Gastrocnemius medialis (tissue), 4 donors: ENCODE results near the gene GAPDH. TPM values are rescaled to one million over a fixed set of nuclear protein-coding genes. Genes with fewer than 3 reads are reported as not detected.

Experiments used
- ATAC-seq, 2 donors: fragments of 150-250 bp; one replicate each; pipeline ENCODE4 v1.9.1; 2016
- DNase-seq, 2 donors: peaks; one replicate each; pipeline ENCODE4 v3.0.0-alpha.2; 2019
- H3K27ac ChIP-seq, 4 donors: fragments of 200-600 bp; sonication (generic); 1 replicate in 1 of 4; 2 replicates in 3 of 4; pipeline ENCODE4 v1.5.1; 2016 to 2018; ENCODE audit warnings: mild to moderate bottlenecking in 2 of 4, moderate library complexity in 1 of 4
- H3K27me3 ChIP-seq, 3 donors: fragments of 200-600 bp; sonication (generic) in 2 of 3; 1 replicate in 1 of 3; 2 replicates in 2 of 3; pipeline versions ENCODE4 v1.5.1 to v1.6.0; 2016 to 2019; ENCODE audit warnings: mild to moderate bottlenecking in 1 of 3, moderate library complexity in 1 of 3
- H3K36me3 ChIP-seq, 2 donors: fragments of 200-600 bp; sonication (generic) in 1 of 2; one replicate each; pipeline ENCODE4 v1.5.1; 2017 to 2018
- H3K4me1 ChIP-seq, 2 donors: fragments of 200-600 bp; sonication (generic) in 1 of 2; one replicate each; pipeline ENCODE4 v1.5.1; 2016 to 2017; ENCODE audit warnings: mild to moderate bottlenecking in 2 of 2
- H3K4me3 ChIP-seq, 4 donors: fragments of 200-600 bp; sonication (generic) in 3 of 4; 1 replicate in 1 of 4; 2 replicates in 3 of 4; pipeline ENCODE4 v1.5.1; 2016 to 2019; ENCODE audit warnings: mild to moderate bottlenecking in 2 of 4
- H3K9me3 ChIP-seq, 3 donors: fragments of 200-600 bp; sonication (generic) in 2 of 3; 1 replicate in 1 of 3; 2 replicates in 2 of 3; pipeline ENCODE4 v1.5.1; 2016 to 2019
- CTCF ChIP-seq, 5 experiments: fragments of 450-650 bp in 3 of 5; fragments of 200-600 bp in 2 of 5; sonication (generic) in 2 of 5; IDR thresholded peaks in 4 of 5; conservative IDR thresholded peaks in 1 of 5; 1 replicate in 4 of 5; 2 replicates in 1 of 5; pipeline ENCODE4 v1.5.1; 2016 to 2019; ENCODE audit warnings: antibody characterized with exemption in 5 of 5, mild to moderate bottlenecking in 3 of 5, moderate library complexity in 3 of 5
- POLR2A ChIP-seq, 2 donors: fragments of 450-650 bp; IDR thresholded peaks; one replicate each; pipeline ENCODE4 v1.6.1; 2017; ENCODE audit warnings: antibody characterized with exemption in 2 of 2, mild to moderate bottlenecking in 2 of 2, moderate library complexity in 2 of 2
- in situ Hi-C, 4 donors: fragments of 200-750 bp; cut with MboI; loops; one replicate each; pipeline versions ENCODE4 v1.15.0 to v1.8.0; 2017; ENCODE audit warnings: low sequenced_read_pairs in 4 of 4
- intact Hi-C: fragments of 100-400 bp; cut with DNase I; formaldehyde crosslinking; loops from one replicate; pipeline ENCODE4 v1.15.1; 2023; ENCODE audit warnings: low total_unique reads
- total RNA-seq, 4 donors: library from RNA; depleted of rRNA; stranded (reverse); fragments of >200 nt; gene quantifications; one replicate each; pipeline versions ENCODE4 v1.1.0 to v1.2.3, GENCODE V29; 2016

The GAPDH gene
- total RNA-seq, 4 donors from 2014 or later, result 11,241 to 15,891 (median 13,472) TPM

GRCh38 chr12:6567112-6567670, 32.9 kb downstream of the GAPDH start:
- Histone ChIP-seq H3K4me1 (peaks cover 14 to 15% of the 10 kb centered on the region in 2 donors), H3K36me3 (peaks cover 0 to 71% of the 10 kb centered on the region in 2 donors), H3K4me3 (peak overlapping the region; percentile 60 to 93 (median 83)), H3K27me3 (no peaks in the 10 kb centered on the region), H3K9me3 (no peaks in the 10 kb centered on the region), H3K27ac (peak overlapping the region in 3 of 4 donors; percentile 88 to 95 (median 91))
- in situ Hi-C loops, result no loop called here
- no peak for ATAC-seq
- DNase-seq, result no peak
- intact Hi-C loops, result no loop called here
- TF ChIP-seq POLR2A (IDR thresholded peaks at IDR 0.05) (no peak), CTCF (IDR thresholded peaks at IDR 0.05 in 4 of 5, conservative IDR thresholded peaks at IDR 0.05 in 1 of 5) (no peak)

- Histone ChIP-seq H3K4me1 (peaks cover 14 to 15% of the 10 kb centered on the region in 2 donors), H3K9me3 (no peaks in the 10 kb centered on the region), H3K36me3 (peaks cover 4 to 73% of the 10 kb centered on the region in 2 donors), H3K27me3 (no peaks in the 10 kb centered on the region), H3K27ac (peak overlapping the region in 3 of 4 donors; percentile 91 to 98 (median 95)), H3K4me3 (no peak overlapping the region)
- no peak for DNase-seq
- TF ChIP-seq CTCF (IDR thresholded peaks at IDR 0.05 in 4 of 5, conservative IDR thresholded peaks at IDR 0.05 in 1 of 5) (no peak), POLR2A (IDR thresholded peaks at IDR 0.05) (no peak)
- no peak for ATAC-seq
- in situ Hi-C loops, result no loop called here
- intact Hi-C loops, result loop anchor here (2.0 kb wide), 1 partner anchor 37 kb away; the partner anchor contains the start of gene CHD4
Measured at GRCh38 chr12:6569312-6569711, 35.0 kb downstream of the GAPDH start.

- H3K4me3 ChIP-seq, result no peak overlapping the region
- ATAC-seq (no peak), DNase-seq (no peak)
- in situ Hi-C loops, result no loop called here
- peak overlapping the region in 1 of 4 donors; percentile 91 for H3K27ac ChIP-seq
- peaks cover 4 to 73% of the 10 kb centered on the region in 2 donors for H3K36me3 ChIP-seq
- intact Hi-C loops, result loop anchor here (2.0 kb wide), 1 partner anchor 37 kb away; the partner anchor contains the start of gene CHD4
- H3K9me3 ChIP-seq, result no peaks in the 10 kb centered on the region
- peaks cover 14 to 15% of the 10 kb centered on the region in 2 donors for H3K4me1 ChIP-seq
- no peak for TF ChIP-seq POLR2A (IDR thresholded peaks at IDR 0.05)
- TF ChIP-seq CTCF (IDR thresholded peaks at IDR 0.05 in 4 of 5, conservative IDR thresholded peaks at IDR 0.05 in 1 of 5), result no peak
- no peaks in the 10 kb centered on the region for H3K27me3 ChIP-seq
Measured at GRCh38 chr12:6569786-6570185, 35.5 kb downstream of the GAPDH start.

- DNase-seq, result peak in 1 of 2 donors; percentile 52
- Histone ChIP-seq H3K4me1 (peaks cover 14 to 15% of the 10 kb centered on the region in 2 donors), H3K27ac (peak overlapping the region in 1 of 4 donors; percentile 91), H3K36me3 (peaks cover 4 to 73% of the 10 kb centered on the region in 2 donors), H3K4me3 (no peak overlapping the region), H3K27me3 (no peaks in the 10 kb centered on the region), H3K9me3 (no peaks in the 10 kb centered on the region)
- no peak for ATAC-seq
- in situ Hi-C loops, result no loop called here
- intact Hi-C loops, result no loop called here
- TF ChIP-seq POLR2A (IDR thresholded peaks at IDR 0.05) (no peak), CTCF (IDR thresholded peaks at IDR 0.05 in 4 of 5, conservative IDR thresholded peaks at IDR 0.05 in 1 of 5) (peak in 2 of 5 experiments; percentile 11 to 36)
Measured at GRCh38 chr12:6570264-6570887, 36.1 kb downstream of the GAPDH start.
